ENCODE results near the gene CHD1L.
A peak's percentile ranks its signal among the peaks of the same experiment; 100 is the strongest.
"Not testable (repeated sequence)": the region's sequence is repeated elsewhere in the genome, so short reads cannot be mapped to it uniquely, and the experiment has no call there.

CHD1L gene

GRCh38 chr1:147242449-147243227 is at the start of gene CHD1L:
Gene CHD1L (plus strand): TSS chr1:147242684. CDS start chr1:147242704, 20 bp downstream.
- peak; percentile 91 to 99 for DNase-seq (ENCODE audit: low read depth in 1 of 2, low spot score in 1 of 2)
- in situ Hi-C loops (cut with HindIII; ENCODE audit: low pct_unique_long_range_greater_than_20kb, low sequenced_read_pairs), result no loop called here
- no peak for TF ChIP-seq JUND (IDR thresholded peaks at IDR 0.05; ENCODE audit: low read depth)

DNA sequence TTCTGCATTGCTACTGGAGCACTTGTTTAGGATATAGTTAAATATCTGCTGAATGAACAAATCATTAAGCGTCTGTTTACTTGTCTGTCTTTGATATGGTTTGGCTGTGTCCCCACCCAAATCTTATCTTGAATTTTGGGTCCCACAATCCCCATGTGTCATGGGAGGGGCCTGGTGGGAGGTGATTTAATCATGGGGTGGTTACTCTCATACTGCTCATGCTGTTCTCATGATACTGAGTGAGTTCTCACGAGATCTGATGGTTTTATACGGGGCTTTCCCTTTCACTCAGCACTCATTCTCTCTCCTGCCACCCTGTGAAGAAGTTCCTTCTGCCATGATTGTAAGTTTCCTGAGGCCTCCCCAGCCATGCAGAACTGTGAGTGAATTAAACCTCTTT is 45.2 kb upstream of the CHD1L start:
- in situ Hi-C loops (cut with HindIII; ENCODE audit: low pct_unique_long_range_greater_than_20kb, low sequenced_read_pairs); DNase-seq (ENCODE audit: low read depth in 1 of 2, low spot score in 1 of 2): not testable (repeated sequence)

- TF ChIP-seq JUND (IDR thresholded peaks at IDR 0.05; ENCODE audit: low read depth), result no peak
- in situ Hi-C loops (cut with HindIII; ENCODE audit: low pct_unique_long_range_greater_than_20kb, low sequenced_read_pairs), result no loop called here
- DNase-seq (ENCODE audit: low read depth in 1 of 2, low spot score in 1 of 2), result no peak
Observed at GRCh38 chr1:147201276-147201675, 41.2 kb upstream of the CHD1L start.

- no peak for DNase-seq (ENCODE audit: low read depth in 1 of 2, low spot score in 1 of 2)
- no peak for TF ChIP-seq JUND (IDR thresholded peaks at IDR 0.05; ENCODE audit: low read depth)
- in situ Hi-C loops (cut with HindIII; ENCODE audit: low pct_unique_long_range_greater_than_20kb, low sequenced_read_pairs), result no loop called here
Observed at GRCh38 chr1:147201786-147202185, 40.7 kb upstream of the CHD1L start.

DNA sequence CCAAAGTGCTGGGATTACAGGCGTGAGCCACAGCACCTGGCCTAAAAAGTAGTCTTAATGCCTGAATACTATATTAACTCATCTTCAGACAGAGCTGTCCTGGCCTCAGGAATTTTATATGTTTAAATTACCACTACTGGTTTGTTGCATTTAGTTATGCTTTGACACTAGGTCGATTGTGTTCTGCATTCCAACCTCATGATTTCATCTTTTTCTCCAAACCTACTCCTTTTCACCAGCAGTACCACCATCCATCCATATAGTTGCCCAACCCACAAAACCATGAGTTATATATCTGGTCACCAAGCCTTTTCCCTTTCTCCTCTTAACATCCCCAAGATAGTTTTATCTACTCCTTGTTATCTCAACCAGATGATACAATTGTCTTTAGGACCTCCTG is 39.9 kb upstream of the CHD1L start:
- no peak for TF ChIP-seq JUND (IDR thresholded peaks at IDR 0.05; ENCODE audit: low read depth)
- no peak for DNase-seq (ENCODE audit: low read depth in 1 of 2, low spot score in 1 of 2)
- in situ Hi-C loops (cut with HindIII; ENCODE audit: low pct_unique_long_range_greater_than_20kb, low sequenced_read_pairs), result no loop called here

DNA sequence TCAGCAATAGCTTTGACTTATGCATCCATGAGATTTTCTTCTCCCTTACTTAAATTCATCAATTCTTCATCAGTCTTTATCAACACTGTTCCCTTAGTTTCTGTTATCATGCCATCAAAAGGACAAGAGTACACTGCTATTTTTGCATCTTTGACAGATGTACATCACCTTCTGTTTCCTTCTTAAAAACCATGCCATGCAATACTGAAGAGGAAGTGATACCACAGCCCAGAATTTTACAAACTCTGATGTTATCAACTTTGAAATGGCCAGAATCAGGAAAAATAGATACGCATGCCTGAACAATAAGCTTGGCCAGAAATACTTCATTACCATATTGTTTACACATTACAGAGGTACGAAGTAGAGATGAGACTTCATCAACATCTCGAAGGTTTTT is 38.4 kb upstream of the CHD1L start:
- in situ Hi-C loops (cut with HindIII; ENCODE audit: low pct_unique_long_range_greater_than_20kb, low sequenced_read_pairs), result no loop called here
- DNase-seq (ENCODE audit: low read depth in 1 of 2, low spot score in 1 of 2), result no peak
- TF ChIP-seq JUND (IDR thresholded peaks at IDR 0.05; ENCODE audit: low read depth), result no peak

GRCh38 chr1:147207192-147207591 is 35.3 kb upstream of the CHD1L start:
- no peak for TF ChIP-seq JUND (IDR thresholded peaks at IDR 0.05; ENCODE audit: low read depth)
- DNase-seq (ENCODE audit: low read depth in 1 of 2, low spot score in 1 of 2), result no peak
- in situ Hi-C loops (cut with HindIII; ENCODE audit: low pct_unique_long_range_greater_than_20kb, low sequenced_read_pairs), result no loop called here

GRCh38 chr1:147208619-147209018 is 33.9 kb upstream of the CHD1L start:
- in situ Hi-C loops (cut with HindIII; ENCODE audit: low pct_unique_long_range_greater_than_20kb, low sequenced_read_pairs), result no loop called here
- no peak for DNase-seq (ENCODE audit: low read depth in 1 of 2, low spot score in 1 of 2)
- no peak for TF ChIP-seq JUND (IDR thresholded peaks at IDR 0.05; ENCODE audit: low read depth)

- in situ Hi-C loops (cut with HindIII; ENCODE audit: low pct_unique_long_range_greater_than_20kb, low sequenced_read_pairs), result no loop called here
- DNase-seq (ENCODE audit: low read depth in 1 of 2, low spot score in 1 of 2), result no peak
- TF ChIP-seq JUND (IDR thresholded peaks at IDR 0.05; ENCODE audit: low read depth), result no peak
Observed at GRCh38 chr1:147209825-147210821, 32.4 kb upstream of the CHD1L start.

DNA sequence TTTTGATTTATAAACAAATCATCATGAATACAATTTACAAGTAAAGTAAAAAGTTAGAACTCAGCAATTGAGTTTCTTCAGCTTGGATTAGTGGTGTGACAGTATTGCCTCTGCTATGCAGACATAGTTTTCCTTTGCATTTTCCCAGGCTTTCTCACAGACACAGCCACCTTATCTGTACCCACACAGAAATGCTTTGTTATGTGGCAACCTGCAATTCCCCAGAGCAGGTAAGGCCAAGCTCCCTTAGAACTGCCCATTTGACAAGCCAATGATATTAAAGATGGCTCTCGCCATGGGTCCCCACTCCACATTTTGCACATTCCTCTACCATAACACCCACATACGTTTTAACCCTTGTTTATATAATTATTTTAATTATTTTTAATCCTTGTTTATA is 31.5 kb upstream of the CHD1L start:
- no peak for DNase-seq (ENCODE audit: low read depth in 1 of 2, low spot score in 1 of 2)
- no peak for TF ChIP-seq JUND (IDR thresholded peaks at IDR 0.05; ENCODE audit: low read depth)
- in situ Hi-C loops (cut with HindIII; ENCODE audit: low pct_unique_long_range_greater_than_20kb, low sequenced_read_pairs), result no loop called here

GRCh38 chr1:147211577-147211976 is 30.9 kb upstream of the CHD1L start:
- in situ Hi-C loops (cut with HindIII; ENCODE audit: low pct_unique_long_range_greater_than_20kb, low sequenced_read_pairs), result no loop called here
- no peak for TF ChIP-seq JUND (IDR thresholded peaks at IDR 0.05; ENCODE audit: low read depth)
- DNase-seq (ENCODE audit: low read depth in 1 of 2, low spot score in 1 of 2), result no peak

DNA sequence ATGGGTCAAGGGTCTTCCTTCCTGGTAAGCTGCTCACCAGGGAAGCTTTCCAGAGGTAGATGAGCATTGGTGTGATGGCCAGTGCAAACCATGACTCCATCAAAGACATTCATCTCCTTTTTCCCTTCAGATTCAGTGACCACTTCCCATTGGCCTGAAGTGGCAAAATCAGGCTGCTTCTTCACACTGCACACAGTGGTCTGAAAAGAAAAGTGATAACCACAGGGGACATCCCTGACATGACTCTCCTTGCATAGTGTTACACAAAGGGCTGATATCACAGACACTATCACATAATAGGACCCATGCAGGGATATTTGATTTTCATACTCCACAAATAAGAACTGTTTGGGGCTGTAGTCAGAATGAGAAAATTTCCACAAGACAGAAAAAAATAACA is 29.2 kb upstream of the CHD1L start:
- DNase-seq (ENCODE audit: low read depth in 1 of 2, low spot score in 1 of 2), result no peak
- TF ChIP-seq JUND (IDR thresholded peaks at IDR 0.05; ENCODE audit: low read depth), result no peak
- in situ Hi-C loops (cut with HindIII; ENCODE audit: low pct_unique_long_range_greater_than_20kb, low sequenced_read_pairs), result no loop called here

GRCh38 chr1:147214325-147214724 is 28.2 kb upstream of the CHD1L start:
- in situ Hi-C loops (cut with HindIII; ENCODE audit: low pct_unique_long_range_greater_than_20kb, low sequenced_read_pairs), result no loop called here
- no peak for DNase-seq (ENCODE audit: low read depth in 1 of 2, low spot score in 1 of 2)
- no peak for TF ChIP-seq JUND (IDR thresholded peaks at IDR 0.05; ENCODE audit: low read depth)

Measured in T47D (cell line).